GM12891 (cell line): ENCODE results near the gene DYNC2H1.

Experiments
- DNase-seq: peaks from one replicate; pipeline ENCODE4 v3.0.0; 2011; ENCODE audit warnings: low spot score; ENCODE audit not compliant: insufficient read length
- FAIRE-seq: peaks from 2 replicates; lab custom pipeline; 2011; peaks lifted over from hg19 to GRCh38; lab: Jason Lieb, UNC
- PAX5 ChIP-seq: IDR thresholded peaks from 2 replicates; pipeline ENCODE4 v1.6.1; 2011; ENCODE audit warnings: low read length, moderate library complexity, mild to moderate bottlenecking; ENCODE audit not compliant: insufficient read depth, severe bottlenecking
- POLR2A ChIP-seq: IDR thresholded peaks from 2 replicates; pipeline ENCODE4 v1.6.1; 2011; ENCODE audit warnings: low read depth, low read length, control low read depth
- POLR2AphosphoS5 ChIP-seq: IDR thresholded peaks from 2 replicates; pipeline ENCODE4 v1.6.1; 2011; ENCODE audit warnings: low read depth, low read length, control low read depth
- POU2F2 ChIP-seq: IDR thresholded peaks from 2 replicates; pipeline ENCODE4 v1.6.1; 2011; ENCODE audit warnings: low read depth, mild to moderate bottlenecking, control low read depth, low read length, moderate library complexity
- SPI1 ChIP-seq: IDR thresholded peaks from 2 replicates; pipeline ENCODE4 v1.6.1; 2011; ENCODE audit warnings: low read depth, low read length, control low read depth
- TAF1 ChIP-seq: IDR thresholded peaks from 2 replicates; pipeline ENCODE4 v1.6.1; 2011; ENCODE audit warnings: low read depth, low read length, control low read depth

The DYNC2H1 gene

DNA sequence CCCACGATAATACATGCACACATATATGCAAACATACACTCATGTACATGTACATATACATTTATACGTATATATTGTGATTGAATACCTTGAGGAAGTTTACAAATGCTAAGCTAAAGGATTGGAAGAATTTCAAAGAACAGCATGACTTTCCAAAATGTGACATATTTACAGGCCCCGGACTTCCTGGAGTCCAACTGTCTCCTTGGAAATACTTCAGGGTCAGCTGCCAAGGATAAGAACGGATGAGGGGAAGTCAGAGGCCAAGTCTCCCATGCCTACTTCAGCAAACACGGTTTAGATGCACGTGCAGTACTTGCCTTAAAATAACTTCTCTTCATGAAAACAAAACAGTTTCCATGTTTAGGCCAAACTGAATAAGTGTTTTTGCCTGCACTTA is 213.6 kb downstream of the DYNC2H1 start:
- TF ChIP-seq POLR2AphosphoS5 (no peak), TAF1 (no peak), SPI1 (no peak), PAX5 (no peak), POLR2A (no peak), POU2F2 (no peak)
- no peak for DNase-seq
- FAIRE-seq: no peak

DNA sequence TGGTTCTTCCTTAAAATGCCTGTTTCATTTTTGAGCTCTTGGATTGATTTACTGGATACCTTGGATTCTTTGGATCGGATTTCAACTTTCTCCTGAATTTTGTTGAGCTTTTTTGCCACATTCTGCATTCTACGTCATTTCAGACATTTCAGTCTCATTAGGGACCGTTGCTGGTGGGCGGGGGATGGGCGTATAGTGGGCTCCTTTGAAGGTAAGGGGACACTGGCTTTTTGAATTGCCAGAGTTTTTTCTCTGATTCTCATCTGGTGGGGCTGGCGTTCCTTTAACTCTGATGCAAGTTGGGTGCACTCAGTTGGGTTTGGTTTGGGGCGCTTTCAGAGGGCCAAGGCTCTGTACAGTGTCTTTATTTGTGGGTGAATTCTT is 216.5 kb downstream of the DYNC2H1 start:
- FAIRE-seq (no peak), DNase-seq (no peak)
- TF ChIP-seq SPI1: no peak
- TF ChIP-seq PAX5: no peak
- TF ChIP-seq POU2F2: no peak
- no peak for TF ChIP-seq POLR2AphosphoS5
- TF ChIP-seq TAF1: no peak
- TF ChIP-seq POLR2A: no peak

DNA sequence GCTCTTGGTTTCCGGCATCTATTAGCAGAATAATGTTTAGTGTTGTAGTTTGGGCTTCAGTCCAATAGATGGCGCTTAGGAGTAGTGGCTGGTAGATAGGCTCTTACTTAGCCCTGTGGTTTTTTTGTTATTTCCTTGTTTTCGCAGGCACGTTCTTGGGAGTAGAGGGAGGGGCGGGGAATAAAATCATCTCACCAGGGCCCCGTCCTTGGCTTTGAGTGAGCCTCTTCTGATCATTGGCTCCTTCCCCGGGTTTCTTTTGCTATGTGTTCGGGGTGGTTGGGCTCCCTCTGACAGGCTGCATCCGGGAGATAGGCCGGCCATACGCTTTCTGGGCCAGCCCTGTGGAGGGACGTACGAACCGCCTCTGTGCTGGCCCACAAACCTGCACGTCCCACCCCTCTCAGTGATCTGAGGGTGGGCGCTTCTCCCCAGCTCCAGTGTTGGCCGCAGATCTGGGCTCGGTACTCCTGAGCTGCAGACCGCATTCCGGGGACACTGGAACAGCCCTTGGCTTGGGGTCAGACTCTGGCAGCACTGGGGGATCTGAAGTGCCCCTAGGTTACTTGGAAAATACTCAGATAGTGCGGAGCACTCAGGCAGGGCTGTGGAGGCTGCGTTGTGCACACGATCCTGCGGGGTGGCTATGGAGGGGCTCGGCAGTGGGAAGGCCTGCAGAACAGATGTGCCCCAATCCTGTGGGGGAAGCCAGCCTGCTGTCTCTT is 217.0 kb downstream of the DYNC2H1 start:
- DNase-seq: peak; percentile 16
- TF ChIP-seq POLR2AphosphoS5: no peak
- no peak for TF ChIP-seq PAX5
- TF ChIP-seq TAF1: no peak
- TF ChIP-seq POU2F2: no peak
- TF ChIP-seq POLR2A: no peak
- no peak for TF ChIP-seq SPI1
- FAIRE-seq: peak; percentile 78

DNA sequence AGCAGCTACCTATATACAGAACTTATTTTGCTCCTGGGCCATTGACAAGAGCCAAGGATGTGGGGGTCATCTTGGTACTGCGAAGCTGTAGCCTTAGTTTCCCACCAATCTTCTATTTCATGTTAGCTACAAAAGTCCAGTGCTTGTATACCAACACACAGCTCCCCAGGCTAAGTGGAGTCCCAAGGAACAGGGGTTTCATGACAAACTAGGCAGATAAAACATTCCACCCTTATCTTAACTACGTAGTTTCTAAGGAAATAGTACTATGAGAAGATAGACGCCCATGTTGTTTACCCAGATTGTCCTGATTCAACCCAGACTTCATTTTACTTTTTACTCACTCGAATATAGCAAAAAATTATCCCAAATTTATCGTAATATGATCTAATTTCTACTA is 218.5 kb downstream of the DYNC2H1 start:
- DNase-seq: no peak
- TF ChIP-seq POLR2A: no peak
- no peak for TF ChIP-seq SPI1
- no peak for TF ChIP-seq PAX5
- no peak for FAIRE-seq

DNA sequence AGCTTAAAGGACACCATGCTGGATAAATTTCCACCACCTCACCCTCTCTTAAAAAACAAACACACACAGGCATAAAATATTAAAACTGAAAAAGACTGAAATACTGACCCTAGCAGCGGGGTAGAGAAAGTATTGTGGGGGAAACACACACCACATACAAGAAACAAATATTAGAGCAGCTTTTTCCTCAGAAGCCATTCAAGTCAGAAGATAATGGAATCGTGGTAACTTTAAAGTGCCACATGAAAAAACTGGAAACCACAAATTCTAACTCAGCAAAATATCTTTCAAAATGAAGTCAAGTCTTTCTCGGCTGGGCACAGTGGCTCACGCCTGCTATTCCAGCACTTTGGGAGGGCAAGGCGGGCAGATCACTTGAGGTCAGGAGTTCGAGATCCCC is 223.2 kb downstream of the DYNC2H1 start:
- DNase-seq (no peak), FAIRE-seq (no peak)
- no peak for TF ChIP-seq SPI1
- TF ChIP-seq TAF1: no peak
- TF ChIP-seq PAX5: no peak
- no peak for TF ChIP-seq POLR2A
- TF ChIP-seq POLR2AphosphoS5: no peak
- no peak for TF ChIP-seq POU2F2

DNA sequence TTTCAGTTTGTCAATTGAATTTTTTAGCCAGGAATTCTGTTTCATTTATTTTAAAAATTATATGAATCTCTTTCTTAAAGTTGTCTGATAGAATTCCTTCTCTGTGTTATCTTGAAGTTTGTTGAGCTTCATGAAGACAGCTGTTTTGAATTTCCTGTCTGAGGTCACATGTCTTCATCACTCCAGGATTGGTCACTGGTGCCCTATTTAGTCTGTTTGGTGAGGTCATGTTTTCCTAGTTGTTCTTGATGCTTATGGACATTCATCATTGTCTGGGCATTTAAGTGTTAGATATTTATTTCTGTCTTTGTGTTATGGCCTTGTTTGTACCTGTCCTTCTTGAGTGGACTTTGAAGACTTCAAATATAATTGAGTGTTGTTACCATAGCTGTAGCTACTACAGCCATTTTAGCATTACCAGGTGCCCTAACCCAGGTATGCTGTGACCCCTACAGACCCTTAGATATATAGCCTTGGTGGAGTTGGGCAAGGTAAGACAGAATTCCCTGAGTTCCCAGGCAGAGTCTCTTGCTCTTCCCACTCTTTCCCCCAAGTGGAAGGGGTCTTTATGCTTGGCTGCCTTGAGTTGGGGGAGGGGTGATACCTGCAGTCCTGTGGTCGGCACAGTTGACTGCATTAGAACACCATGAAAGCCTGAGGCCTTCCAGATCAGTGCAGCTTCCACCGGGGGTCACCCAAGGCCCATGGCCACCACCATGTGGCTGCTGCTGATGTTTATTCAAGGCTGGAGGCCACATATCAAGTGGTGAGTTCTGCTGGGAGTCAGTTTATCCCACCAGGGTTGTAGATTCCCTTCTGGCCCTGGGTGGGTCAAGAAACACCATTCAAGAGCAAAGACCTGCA is 229.6 kb downstream of the DYNC2H1 start:
- no peak for TF ChIP-seq PAX5
- no peak for TF ChIP-seq POU2F2
- no peak for TF ChIP-seq POLR2A
- no peak for TF ChIP-seq SPI1
- no peak for TF ChIP-seq TAF1
- TF ChIP-seq POLR2AphosphoS5: no peak
- no peak for FAIRE-seq
- no peak for DNase-seq

- TF ChIP-seq POLR2A (no peak), POU2F2 (no peak), PAX5 (no peak), SPI1 (no peak), POLR2AphosphoS5 (no peak), TAF1 (no peak)
- no peak for FAIRE-seq
- DNase-seq: no peak
Observed at GRCh38 chr11:103339485-103339857, 230.2 kb downstream of the DYNC2H1 start.

DNA sequence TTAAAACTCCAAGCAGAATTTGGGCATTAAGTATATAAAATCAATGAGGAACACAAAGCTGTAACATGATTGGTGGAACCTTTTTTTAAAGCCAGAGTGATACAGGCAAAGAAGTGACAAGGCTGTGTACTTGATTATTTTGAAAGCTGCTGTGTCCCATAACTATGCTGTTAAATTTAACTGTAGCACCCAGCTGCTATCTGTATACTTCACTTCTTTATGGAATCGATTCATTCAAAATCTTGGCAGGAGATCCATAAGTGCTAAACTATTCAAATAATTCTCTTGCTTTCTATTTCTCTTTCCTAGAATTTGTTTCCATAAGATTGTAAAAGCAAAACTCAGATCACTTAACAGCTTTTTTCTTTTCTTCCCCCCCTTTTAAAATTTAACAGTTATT is 231.7 kb downstream of the DYNC2H1 start:
- no peak for FAIRE-seq
- no peak for TF ChIP-seq POU2F2
- no peak for TF ChIP-seq SPI1
- no peak for TF ChIP-seq POLR2A
- no peak for TF ChIP-seq PAX5
- no peak for TF ChIP-seq POLR2AphosphoS5
- no peak for TF ChIP-seq TAF1
- DNase-seq: no peak

GRCh38 chr11:103344886-103345285 is 235.7 kb downstream of the DYNC2H1 start:
- FAIRE-seq (no peak), DNase-seq (no peak)
- no peak for TF ChIP-seq POLR2AphosphoS5
- no peak for TF ChIP-seq SPI1
- no peak for TF ChIP-seq PAX5
- TF ChIP-seq TAF1: no peak
- no peak for TF ChIP-seq POLR2A
- TF ChIP-seq POU2F2: no peak
